Endothelial cell of umbilical vein (primary cell): ENCODE measurements around the gene ARHGAP31. TPM values are rescaled to one million over a fixed set of nuclear protein-coding genes. Genes with fewer than 3 reads are reported as not detected.

Experiments used
- BruUV-seq: library from RNA; stranded (reverse); fragments of 400-500 nt; replicated peaks from 2 replicates; lab custom pipeline; 2021; lab: Mats Ljungman, UMichigan
- CTCF ChIA-PET: fragments of 300-600, 350-600 bp; sonication (Branson Sonifier 250); formaldehyde crosslinking; loops from one replicate; lab custom pipeline; 2021; ENCODE audit warnings: antibody characterized with exemption, inconsistent platforms; lab: Charles Lee
- POLR2A ChIA-PET: fragments of 300-600, 350-600 bp; sonication (Branson Sonifier 250); formaldehyde crosslinking; loops from one replicate; lab custom pipeline; 2021; ENCODE audit warnings: antibody characterized with exemption, inconsistent platforms; lab: Charles Lee
- DNase-seq: peaks from one replicate; pipeline ENCODE4 v3.0.0-alpha.2; 2011; ENCODE audit warnings: low read depth, low spot score
- FAIRE-seq: peaks from 2 replicates; lab custom pipeline; 2011; peaks lifted over from hg19 to GRCh38; lab: Jason Lieb, UNC
- H2AFZ ChIP-seq: 2 replicates; pipeline ENCODE4 v1.6.0; 2012; ENCODE audit warnings: low read depth, low read length, control low read depth, inconsistent platforms
- H3K27ac ChIP-seq: 2 replicates; pipeline ENCODE4 v1.5.1; 2011; ENCODE audit warnings: low read depth, mild to moderate bottlenecking, control low read depth, low read length, moderate library complexity; ENCODE audit not compliant: insufficient read depth
- H3K27me3 ChIP-seq, 2 experiments: 2 replicates each; pipeline versions ENCODE4 v1.6.0 to v1.6.1; 2011; ENCODE audit warnings: low read length in 2 of 2, mixed read lengths in 1 of 2; ENCODE audit not compliant: control insufficient read depth in 2 of 2, insufficient read depth in 2 of 2
- H3K36me3 ChIP-seq, 2 experiments: 2 replicates in 1 of 2; 3 replicates in 1 of 2; pipeline ENCODE4 v1.5.1; 2011; ENCODE audit warnings: low read length in 2 of 2, mild to moderate bottlenecking in 1 of 2, moderate library complexity in 1 of 2; ENCODE audit not compliant: control insufficient read depth in 2 of 2, insufficient read depth in 2 of 2; ENCODE audit errors: extremely low read depth in 1 of 2
- H3K4me1 ChIP-seq: 3 replicates; pipeline ENCODE4 v1.5.1; 2011; ENCODE audit warnings: mild to moderate bottlenecking, low read length; ENCODE audit not compliant: control insufficient read depth, insufficient read depth; ENCODE audit errors: extremely low read depth
- H3K4me2 ChIP-seq: 2 replicates; pipeline ENCODE4 v1.6.1; 2011; ENCODE audit warnings: low read length, control low read depth, mixed read lengths; ENCODE audit not compliant: insufficient read depth
- H3K4me3 ChIP-seq, 3 experiments: fragments of 200-600 bp in 1 of 3; sonication (generic), shearing (Covaris generic) in 1 of 3; replicated peaks in 1 of 3; 2 replicates each; pipeline ENCODE4 v1.5.1; 2011 to 2016; ENCODE audit warnings: control low read depth in 3 of 3, low read length in 3 of 3, mild to moderate bottlenecking in 2 of 3, inconsistent platforms in 1 of 3, low read depth in 1 of 3, moderate library complexity in 1 of 3; ENCODE audit not compliant: insufficient read depth in 1 of 3
- H3K79me2 ChIP-seq: 2 replicates; pipeline ENCODE4 v1.6.0; 2012; ENCODE audit warnings: low read length, inconsistent platforms; ENCODE audit not compliant: control insufficient read depth, insufficient read depth
- H3K9ac ChIP-seq: replicated peaks from 2 replicates; pipeline ENCODE3; 2011; ENCODE audit warnings: low read length, control low read depth; ENCODE audit not compliant: insufficient read depth; ENCODE audit errors: extremely low read depth
- H3K9me1 ChIP-seq: replicated peaks from 3 replicates; pipeline ENCODE4 v1.6.0; 2011; ENCODE audit warnings: mild to moderate bottlenecking, low read length; ENCODE audit not compliant: control insufficient read depth, insufficient read depth; ENCODE audit errors: extremely low read depth
- H3K9me3 ChIP-seq: replicated peaks from 2 replicates; pipeline ENCODE4 v1.5.1; 2012; ENCODE audit warnings: low read length, inconsistent platforms; ENCODE audit not compliant: control insufficient read depth, insufficient read depth
- H4K20me1 ChIP-seq: replicated peaks from 2 replicates; pipeline ENCODE3; 2011; ENCODE audit warnings: mild to moderate bottlenecking, low read length; ENCODE audit not compliant: control insufficient read depth, insufficient read depth; ENCODE audit errors: extremely low read depth
- EZH2 ChIP-seq: IDR thresholded peaks from 2 replicates; pipeline ENCODE4 v1.6.1; 2012; ENCODE audit warnings: borderline replicate concordance, low read depth, mild to moderate bottlenecking, moderate library complexity, low read length, inconsistent platforms; ENCODE audit not compliant: severe bottlenecking
- FOS ChIP-seq: IDR thresholded peaks from 2 replicates; pipeline ENCODE4 v1.6.1; 2011; ENCODE audit warnings: mild to moderate bottlenecking, low read length, moderate library complexity, borderline replicate concordance; ENCODE audit not compliant: insufficient read depth
- GATA2 ChIP-seq: IDR thresholded peaks from 2 replicates; pipeline ENCODE4 v1.7.0; 2011; ENCODE audit warnings: low read depth, mild to moderate bottlenecking, moderate library complexity, mixed read lengths, low read length; ENCODE audit not compliant: insufficient read length, insufficient read depth
- JUN ChIP-seq: IDR thresholded peaks from 2 replicates; pipeline ENCODE4 v1.6.1; 2011; ENCODE audit warnings: borderline replicate concordance, low read depth; ENCODE audit not compliant: insufficient read length, insufficient read depth
- MYC ChIP-seq: IDR thresholded peaks from one replicate; pipeline ENCODE4 v1.6.1; 2011; ENCODE audit warnings: mild to moderate bottlenecking, low read depth, low read length
- POLR2A ChIP-seq: IDR thresholded peaks from 2 replicates; pipeline ENCODE4 v1.6.1; 2012; ENCODE audit warnings: low read depth, mild to moderate bottlenecking, control low read depth, low read length
- POLR2AphosphoS5 ChIP-seq: IDR thresholded peaks from 2 replicates; pipeline ENCODE4 v1.6.1; 2012; ENCODE audit warnings: low read depth, mild to moderate bottlenecking, control low read depth, low read length, moderate library complexity; ENCODE audit not compliant: insufficient read depth
- dilution Hi-C: fragments of 300-500 bp; cut with MboI; formaldehyde crosslinking; loops from one replicate; pipeline ENCODE4 v1.15.0; 2019; ENCODE audit warnings: low sequenced_read_pairs; ENCODE audit not compliant: extremely low pct_ligation_motif_present
- intact Hi-C: fragments of 100-400 bp; cut with micrococcal nuclease; formaldehyde crosslinking; loops from one replicate; pipeline ENCODE4 v1.10.0; 2022
- polyA plus RNA-seq, 4 experiments: library from polyadenylated mRNA; depleted of rRNA in 3 of 4; stranded (reverse) in 3 of 4; unstranded in 1 of 4; fragments of >200 nt; gene quantifications; 2 replicates each; pipeline versions ENCODE4 v1.2.1 to v1.2.3, GENCODE V29; 2011 to 2012; ENCODE audit warnings: missing spikeins in 1 of 4
- total RNA-seq: library from RNA; stranded (reverse); gene quantifications from 2 replicates; pipeline ENCODE4 v1.2.3, GENCODE V29; 2021
- TF ChIP-seq, protein P1 (sequence below): IDR thresholded peaks from 2 replicates; pipeline ENCODE4 v1.6.1; 2011; ENCODE audit not compliant: insufficient read depth, insufficient read length
- TF ChIP-seq, protein P2 (sequence below), 2 donors: IDR thresholded peaks; 1 replicate in 1 of 2; 2 replicates in 1 of 2; pipeline ENCODE4 v1.5.1; 2011; ENCODE audit warnings: low read length in 2 of 2, mild to moderate bottlenecking in 2 of 2, moderate library complexity in 2 of 2, control low read depth in 1 of 2, inconsistent platforms in 1 of 2, low read depth in 1 of 2; ENCODE audit not compliant: insufficient read depth in 1 of 2; ENCODE audit errors: extremely low read depth in 1 of 2

Gene ARHGAP31
- total and polyA plus RNA-seq, 2 donors (not counting 3 experiments of a cell fraction or from before 2014, with no cell fraction given), result 25.5 to 65.8 TPM

DNA sequence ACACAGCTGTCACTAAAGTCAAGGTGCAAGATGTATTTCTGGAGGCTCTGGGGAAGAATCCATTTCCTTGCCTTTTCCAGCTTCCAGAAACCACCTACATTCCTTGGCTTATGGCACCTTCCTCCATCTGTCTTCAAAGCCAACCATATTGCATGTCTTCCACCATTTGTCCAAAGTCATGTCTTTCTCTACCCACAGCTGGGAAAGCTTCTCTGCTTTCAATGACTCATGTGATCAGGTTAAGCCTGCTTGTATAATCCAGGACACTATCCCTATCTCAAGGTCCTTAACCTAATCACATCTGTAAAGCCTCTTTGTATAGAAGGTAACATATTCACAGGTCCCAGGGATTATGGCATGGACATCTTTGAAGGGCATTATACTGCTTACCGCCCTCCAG lies 14.2 kb downstream of the ARHGAP31 start:
- H3K9ac ChIP-seq, result no peak overlapping the region
- H4K20me1 ChIP-seq, result no peaks in the 10 kb centered on the region
- TF ChIP-seq, protein P1, sequence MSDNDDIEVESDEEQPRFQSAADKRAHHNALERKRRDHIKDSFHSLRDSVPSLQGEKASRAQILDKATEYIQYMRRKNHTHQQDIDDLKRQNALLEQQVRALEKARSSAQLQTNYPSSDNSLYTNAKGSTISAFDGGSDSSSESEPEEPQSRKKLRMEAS, result no peak
- TF ChIP-seq EZH2, result no peak
- TF ChIP-seq POLR2A, result no peak
- no peak for TF ChIP-seq GATA2
- TF ChIP-seq FOS, result no peak
- TF ChIP-seq POLR2AphosphoS5, result no peak
- TF ChIP-seq JUN, result no peak
- no peak for TF ChIP-seq MYC
- TF ChIP-seq, protein P2, sequence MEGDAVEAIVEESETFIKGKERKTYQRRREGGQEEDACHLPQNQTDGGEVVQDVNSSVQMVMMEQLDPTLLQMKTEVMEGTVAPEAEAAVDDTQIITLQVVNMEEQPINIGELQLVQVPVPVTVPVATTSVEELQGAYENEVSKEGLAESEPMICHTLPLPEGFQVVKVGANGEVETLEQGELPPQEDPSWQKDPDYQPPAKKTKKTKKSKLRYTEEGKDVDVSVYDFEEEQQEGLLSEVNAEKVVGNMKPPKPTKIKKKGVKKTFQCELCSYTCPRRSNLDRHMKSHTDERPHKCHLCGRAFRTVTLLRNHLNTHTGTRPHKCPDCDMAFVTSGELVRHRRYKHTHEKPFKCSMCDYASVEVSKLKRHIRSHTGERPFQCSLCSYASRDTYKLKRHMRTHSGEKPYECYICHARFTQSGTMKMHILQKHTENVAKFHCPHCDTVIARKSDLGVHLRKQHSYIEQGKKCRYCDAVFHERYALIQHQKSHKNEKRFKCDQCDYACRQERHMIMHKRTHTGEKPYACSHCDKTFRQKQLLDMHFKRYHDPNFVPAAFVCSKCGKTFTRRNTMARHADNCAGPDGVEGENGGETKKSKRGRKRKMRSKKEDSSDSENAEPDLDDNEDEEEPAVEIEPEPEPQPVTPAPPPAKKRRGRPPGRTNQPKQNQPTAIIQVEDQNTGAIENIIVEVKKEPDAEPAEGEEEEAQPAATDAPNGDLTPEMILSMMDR (IDR thresholded peaks at IDR 0.05; ENCODE audit: extremely low read depth in 1 of 2, insufficient read depth in 1 of 2, low read depth in 1 of 2, low read length in 2 of 2), result no peak
- no peak overlapping the region for H3K27ac ChIP-seq
- FAIRE-seq (no peak), DNase-seq (no peak)
- dilution Hi-C loops (no loop called here), intact Hi-C loops (no loop called here)
- H3K4me1 ChIP-seq, result peaks cover 28% of the 10 kb centered on the region
- no TSS peak for BruUV-seq
- no peaks in the 10 kb centered on the region for H3K9me1 ChIP-seq
- H3K4me3 ChIP-seq, result no peak overlapping the region
- POLR2A ChIA-PET, result interaction anchor here (0.6 kb wide), 1 partner anchor 10 kb away, joined by 3 read pairs; no protein-coding TSS in a partner anchor
- CTCF ChIA-PET, result no interaction called here
- no peak overlapping the region for H2AFZ ChIP-seq
- H3K27me3 ChIP-seq, result no peaks in the 10 kb centered on the region
- H3K79me2 ChIP-seq, result peaks cover 87% of the 10 kb centered on the region
- no peak overlapping the region for H3K4me2 ChIP-seq
- no peaks in the 10 kb centered on the region for H3K9me3 ChIP-seq
- peaks cover 5 to 6% of the 10 kb centered on the region in 2 experiments for H3K36me3 ChIP-seq
